ENCODE results near the gene NIT1.
"Not testable (repeated sequence)": the region's sequence is repeated elsewhere in the genome, so short reads cannot be mapped to it uniquely, and the experiment has no call there.

The NIT1 gene

GRCh38 chr1:161113915-161114314 lies 4.0 kb upstream of the NIT1 start:
- H3K4me3 ChIP-seq (replicated peaks; ENCODE audit: low read depth, low read length) = no peak overlapping the region
- TF ChIP-seq CTCF (IDR thresholded peaks at IDR 0.05; ENCODE audit: low read length, missing control alignments) = no peak
- DNase-seq (ENCODE audit: low read depth) = no peak

- DNase-seq (ENCODE audit: low read depth) = no peak
- no peak for TF ChIP-seq CTCF (IDR thresholded peaks at IDR 0.05; ENCODE audit: low read length, missing control alignments)
- H3K4me3 ChIP-seq (replicated peaks; ENCODE audit: low read depth, low read length) = no peak overlapping the region
Observed at GRCh38 chr1:161114556-161114955, 3.3 kb upstream of the NIT1 start.

- H3K4me3 ChIP-seq (replicated peaks; ENCODE audit: low read depth, low read length) = no peak overlapping the region
- DNase-seq (ENCODE audit: low read depth) = peak; percentile 92
Observed at GRCh38 chr1:161115132-161115711, 2.7 kb upstream of the NIT1 start.

GRCh38 chr1:161115961-161116360 lies 1.9 kb upstream of the NIT1 start:
- DNase-seq (ENCODE audit: low read depth); H3K4me3 ChIP-seq (replicated peaks; ENCODE audit: low read depth, low read length): not testable (repeated sequence)

More at GRCh38 chr1:161115132-161115711, 2.7 kb upstream of the NIT1 start:
- no peak for TF ChIP-seq CTCF (IDR thresholded peaks at IDR 0.05; ENCODE audit: low read length, missing control alignments)

- DNase-seq (ENCODE audit: low read depth) = peak; percentile 78
- H3K4me3 ChIP-seq (replicated peaks; ENCODE audit: low read depth, low read length) = peak overlapping the region; percentile 100
- peak; percentile 50 for TF ChIP-seq CTCF (IDR thresholded peaks at IDR 0.05; ENCODE audit: low read length, missing control alignments)
Observed at GRCh38 chr1:161119092-161119903, 1.4 kb downstream of the NIT1 start.

- H3K4me3 ChIP-seq (replicated peaks; ENCODE audit: low read depth, low read length) = no peak overlapping the region
- TF ChIP-seq CTCF (IDR thresholded peaks at IDR 0.05; ENCODE audit: low read length, missing control alignments) = no peak
- DNase-seq (ENCODE audit: low read depth) = no peak
Observed at GRCh38 chr1:161121042-161121650, 3.2 kb downstream of the NIT1 start.

- no peak overlapping the region for H3K4me3 ChIP-seq (replicated peaks; ENCODE audit: low read depth, low read length)
- TF ChIP-seq CTCF (IDR thresholded peaks at IDR 0.05; ENCODE audit: low read length, missing control alignments) = no peak
- DNase-seq (ENCODE audit: low read depth) = no peak
Observed at GRCh38 chr1:161121834-161122233, 3.9 kb downstream of the NIT1 start.
